AG09319 (cell line): ENCODE measurements around the gene GPR162.

Experiments used
- DNase-seq: peaks from one replicate; pipeline ENCODE4 v3.0.0-alpha.2; 2010; ENCODE audit warnings: low read depth; ENCODE audit errors: extremely low read depth
- CTCF ChIP-seq: IDR thresholded peaks from 2 replicates; pipeline ENCODE4 v1.5.1; 2011; ENCODE audit warnings: low read depth, mild to moderate bottlenecking, inconsistent platforms, low read length, moderate library complexity

GPR162 gene

GRCh38 chr12:6782850-6783566 is 38.6 kb upstream of the GPR162 start:
- no peak for TF ChIP-seq CTCF
- DNase-seq = no peak

DNA sequence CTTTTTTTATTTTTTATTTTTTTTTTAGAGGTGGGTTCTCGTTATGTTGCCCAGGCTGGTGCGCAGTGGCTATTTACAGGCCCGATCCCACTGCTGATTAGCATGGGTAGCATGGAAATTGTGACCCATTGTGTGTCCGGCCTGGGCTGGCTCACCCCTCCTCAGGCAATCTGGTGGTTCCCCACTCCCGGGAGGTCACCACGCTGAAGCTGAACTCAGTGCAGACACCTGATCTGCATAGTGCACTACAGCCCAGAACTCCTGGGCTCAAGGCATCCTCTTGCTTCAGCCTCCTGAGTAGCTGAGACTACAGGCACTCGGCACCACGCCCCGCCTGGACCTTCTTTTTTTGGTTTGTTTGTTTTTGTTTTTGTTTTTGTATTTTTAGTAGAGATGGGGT is 37.8 kb upstream of the GPR162 start:
- TF ChIP-seq CTCF = no peak
- no peak for DNase-seq

DNA sequence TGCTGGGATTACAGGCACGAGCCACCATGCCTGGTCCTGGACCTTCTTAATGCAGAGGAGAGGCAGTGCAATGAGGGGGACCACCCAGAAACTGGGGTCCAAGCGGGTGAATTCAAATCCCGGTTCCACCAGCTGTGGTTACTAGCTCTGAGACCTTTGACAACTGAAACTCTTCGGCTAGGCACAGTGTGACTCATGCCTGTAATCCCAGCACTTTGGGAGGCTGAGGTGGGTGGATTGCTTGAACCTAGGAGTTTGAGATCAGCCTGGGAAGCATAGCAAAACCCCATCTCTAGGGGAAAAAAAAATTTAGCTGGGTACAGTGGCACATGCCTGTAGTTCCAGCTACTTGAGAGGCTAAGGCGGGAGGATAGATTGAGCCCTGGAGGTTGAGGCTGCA is 37.3 kb upstream of the GPR162 start:
- no peak for TF ChIP-seq CTCF
- no peak for DNase-seq

DNA sequence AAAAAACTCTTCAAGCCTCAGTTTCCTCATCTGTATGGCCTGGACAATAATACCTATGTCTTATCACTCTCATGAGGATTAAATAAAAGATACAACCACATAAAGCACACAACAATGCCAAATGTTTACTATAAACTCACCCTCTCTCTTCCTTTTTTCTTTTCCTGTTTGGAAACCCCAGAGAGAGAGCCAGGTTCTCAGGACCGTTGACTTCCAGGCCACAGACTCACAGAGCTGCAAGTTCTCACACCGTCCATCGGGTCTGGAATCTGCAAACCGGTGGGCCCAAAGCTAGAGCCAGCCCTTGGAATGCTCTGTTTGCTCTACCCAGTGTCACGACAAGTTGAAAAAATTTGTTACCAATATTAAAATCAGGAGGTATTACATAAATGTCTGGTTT is 36.9 kb upstream of the GPR162 start:
- DNase-seq = no peak
- no peak for TF ChIP-seq CTCF

DNA sequence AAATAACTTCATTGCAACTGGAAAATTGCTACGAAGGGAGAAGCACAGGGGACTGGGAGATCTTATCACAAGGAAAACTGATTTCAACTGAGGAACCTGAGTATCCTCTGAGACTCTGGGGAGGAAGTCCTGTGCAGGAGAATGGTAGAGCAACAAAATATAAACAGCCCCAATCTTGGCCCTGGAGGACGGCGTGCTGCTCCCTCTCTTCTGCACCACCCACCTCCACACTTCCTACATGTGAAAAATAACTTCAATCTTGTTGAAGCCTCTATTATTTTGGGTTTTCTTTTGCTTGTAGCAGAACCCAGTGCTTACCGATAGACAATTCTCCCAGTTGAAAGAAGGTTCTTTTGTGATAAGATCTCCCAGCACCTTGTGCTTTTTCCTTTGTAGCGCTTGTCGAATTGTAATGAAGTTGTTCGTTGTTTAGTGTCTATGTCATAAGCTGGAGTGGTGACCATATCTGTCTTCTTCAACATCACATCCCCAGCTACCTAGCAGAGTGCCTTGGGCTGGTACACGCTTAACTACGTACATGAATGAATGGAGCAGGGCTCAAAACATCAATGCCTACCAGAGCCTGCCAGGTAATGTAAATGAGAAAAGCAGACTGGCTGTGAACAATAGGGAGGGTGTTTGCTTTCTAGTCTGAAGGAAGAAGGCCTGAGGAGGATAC is 35.1 kb upstream of the GPR162 start:
- no peak for TF ChIP-seq CTCF

GRCh38 chr12:6787309-6787708 is 34.3 kb upstream of the GPR162 start:
- no peak for TF ChIP-seq CTCF

More for the DNA sequence above, 35.1 kb upstream of the GPR162 start:
- no peak for DNase-seq

DNA sequence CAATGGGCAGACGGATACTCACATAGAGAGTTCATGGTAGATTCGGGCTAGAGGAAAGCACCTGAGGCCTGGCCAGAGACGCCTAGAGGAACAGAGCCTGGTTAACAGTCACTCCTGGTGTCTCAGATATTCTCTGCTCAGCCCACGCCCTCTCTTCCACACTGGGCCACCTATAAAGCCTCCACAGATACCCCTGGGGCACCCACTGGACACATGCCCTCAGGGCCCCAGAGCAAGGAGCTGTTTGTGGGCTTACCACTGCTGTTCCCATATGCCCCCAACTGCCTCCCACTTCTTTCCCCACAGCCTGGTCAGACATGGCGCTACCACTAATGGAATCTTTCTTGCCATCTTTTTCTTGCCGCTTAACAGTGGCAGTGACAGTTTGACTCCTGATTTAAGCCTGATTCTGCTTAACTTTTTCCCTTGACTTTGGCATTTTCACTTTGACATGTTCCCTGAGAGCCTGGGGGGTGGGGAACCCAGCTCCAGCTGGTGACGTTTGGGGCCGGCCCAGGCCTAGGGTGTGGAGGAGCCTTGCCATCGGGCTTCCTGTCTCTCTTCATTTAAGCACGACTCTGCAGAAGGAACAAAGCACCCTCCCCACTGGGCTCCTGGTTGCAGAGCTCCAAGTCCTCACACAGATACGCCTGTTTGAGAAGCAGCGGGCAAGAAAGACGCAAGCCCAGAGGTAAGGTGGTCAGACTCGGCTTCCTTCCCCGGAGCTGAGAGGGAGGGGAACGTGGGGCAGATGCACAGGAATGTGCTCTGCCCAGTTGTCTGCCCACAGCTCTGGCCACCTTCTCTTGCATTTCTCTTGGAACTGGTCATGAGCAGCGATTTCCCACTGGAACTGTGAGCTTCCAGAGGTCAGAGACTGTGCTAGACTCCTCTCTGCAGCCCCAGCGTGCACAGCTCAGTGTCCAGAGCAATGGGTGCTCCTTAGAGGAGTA is 32.4 kb upstream of the GPR162 start, which contains the start of gene CD4:
Gene CD4, plus strand, starts transcription at position 557 of the 953 bp plus-strand sequence. CDS start 10,611 bp downstream, outside the sequence.
- DNase-seq = no peak
- no peak for TF ChIP-seq CTCF

More at GRCh38 chr12:6787309-6787708, 34.3 kb upstream of the GPR162 start:
- DNase-seq = no peak
